22Rv1 (cell line): ENCODE results near the gene EFCAB9.

Source experiments
- H3K27ac ChIP-seq: fragments of 450-650 bp; 2 replicates; pipeline ENCODE4 v1.5.1; 2017
- CTCF ChIP-seq: fragments of 450-650 bp; IDR thresholded peaks from 2 replicates; pipeline ENCODE4 v1.5.1; 2017; ENCODE audit warnings: mild to moderate bottlenecking
- ZFX ChIP-seq: fragments of 450-650 bp; IDR thresholded peaks from 2 replicates; pipeline ENCODE4 v1.6.1; 2017; ENCODE audit warnings: antibody characterized with exemption, borderline replicate concordance

EFCAB9 gene

GRCh38 chr5:172251419-172251818, 57.4 kb downstream of the EFCAB9 start:
- no peak for TF ChIP-seq ZFX
- no peak for TF ChIP-seq CTCF
- H3K27ac ChIP-seq = no peak overlapping the region

- H3K27ac ChIP-seq = no peak overlapping the region
- TF ChIP-seq CTCF = no peak
- no peak for TF ChIP-seq ZFX
Measured at GRCh38 chr5:172252501-172252900, 58.5 kb downstream of the EFCAB9 start.
